Gastroesophageal sphincter (tissue), 4 donors: ENCODE results near the gene ALDH3A1. TPM values are rescaled to one million over a fixed set of nuclear protein-coding genes. Genes with fewer than 3 reads are reported as not detected.

Experiments
- ATAC-seq: fragments of 150-250 bp; one replicate; pipeline ENCODE4 v1.9.1; 2016; ENCODE audit warnings: mild to moderate bottlenecking, moderate library complexity
- H3K27ac ChIP-seq, 4 donors: fragments of 200-600 bp; sonication (generic) in 3 of 4; 1 replicate in 3 of 4; 2 replicates in 1 of 4; pipeline ENCODE4 v1.5.1; 2016 to 2019
- H3K27me3 ChIP-seq: fragments of 200-600 bp; sonication (generic); one replicate; pipeline ENCODE4 v1.5.1; 2019
- H3K36me3 ChIP-seq, 2 donors: fragments of 200-600 bp; sonication (generic); one replicate each; pipeline ENCODE4 v1.5.1; 2019; ENCODE audit warnings: control low read depth in 1 of 2
- H3K4me1 ChIP-seq, 3 donors: fragments of 200-600 bp; sonication (generic); 1 replicate in 2 of 3; 2 replicates in 1 of 3; pipeline ENCODE4 v1.5.1; 2016 to 2019; ENCODE audit warnings: control low read depth in 2 of 3
- H3K4me3 ChIP-seq, 2 donors: fragments of 200-600 bp; sonication (generic); one replicate each; pipeline ENCODE4 v1.5.1; 2019; ENCODE audit warnings: mild to moderate bottlenecking in 1 of 2, moderate library complexity in 1 of 2
- H3K9me3 ChIP-seq, 3 donors: fragments of 200-600 bp; sonication (generic); one replicate each; pipeline ENCODE4 v1.5.1; 2017 to 2019; ENCODE audit warnings: control low read depth in 2 of 3
- CTCF ChIP-seq, 4 experiments: fragments of 200-600 bp in 2 of 4; fragments of 450-650 bp in 2 of 4; sonication (generic) in 1 of 4; IDR thresholded peaks; one replicate each; pipeline ENCODE4 v1.5.1; 2017 to 2019; ENCODE audit warnings: antibody characterized with exemption in 4 of 4, mild to moderate bottlenecking in 2 of 4, moderate library complexity in 2 of 4
- EP300 ChIP-seq: sonication (generic); formaldehyde crosslinking; IDR thresholded peaks from one replicate; pipeline ENCODE4 v1.6.1; 2017; ENCODE audit warnings: antibody characterized with exemption, mild to moderate bottlenecking
- POLR2A ChIP-seq, 2 donors: fragments of 450-650 bp; IDR thresholded peaks; one replicate each; pipeline ENCODE4 v1.6.1; 2017; ENCODE audit warnings: antibody characterized with exemption in 2 of 2, mild to moderate bottlenecking in 2 of 2, moderate library complexity in 1 of 2
- POLR2AphosphoS5 ChIP-seq: sonication (generic); formaldehyde crosslinking; IDR thresholded peaks from one replicate; pipeline ENCODE4 v1.6.1; 2017; ENCODE audit warnings: antibody characterized with exemption
- WGBS, 2 donors: methylation state at CpG; one replicate each; pipeline ENCODE4 v1.1.5; 2018; ENCODE audit warnings: low coverage in 1 of 2; 5-methylcytosine and 5-hydroxymethylcytosine counted together
- total RNA-seq, 4 donors: library from RNA; depleted of rRNA; stranded (reverse); fragments of >200 nt; gene quantifications; one replicate each; pipeline ENCODE4 v1.1.0, GENCODE V29; 2016

Gene ALDH3A1
- total RNA-seq, 4 donors from 2014 or later, result 1.6 to 18.8 (median 3.1) TPM

- H3K4me3 ChIP-seq, result no peak overlapping the region
- H3K27me3 ChIP-seq, result no peaks in the 10 kb centered on the region
- no peak for TF ChIP-seq EP300
- TF ChIP-seq POLR2AphosphoS5, result no peak
- no peak for TF ChIP-seq CTCF (IDR thresholded peaks at IDR 0.05)
- TF ChIP-seq POLR2A (IDR thresholded peaks at IDR 0.05), result no peak
- no peaks in the 10 kb centered on the region for H3K9me3 ChIP-seq
- no peak overlapping the region for H3K27ac ChIP-seq
- 100% methylated on average over 1 of the region's 5 CpGs; no CpG with 5 or more reads in 1 of the 2 donors for WGBS, 2 donors
- peaks cover 0 to 15% (median 5%) of the 10 kb centered on the region in 3 donors for H3K4me1 ChIP-seq
- H3K36me3 ChIP-seq, result no peaks in the 10 kb centered on the region
- no peak for ATAC-seq
Measured at GRCh38 chr17:19720210-19720475, 28.0 kb downstream of the ALDH3A1 start.

DNA sequence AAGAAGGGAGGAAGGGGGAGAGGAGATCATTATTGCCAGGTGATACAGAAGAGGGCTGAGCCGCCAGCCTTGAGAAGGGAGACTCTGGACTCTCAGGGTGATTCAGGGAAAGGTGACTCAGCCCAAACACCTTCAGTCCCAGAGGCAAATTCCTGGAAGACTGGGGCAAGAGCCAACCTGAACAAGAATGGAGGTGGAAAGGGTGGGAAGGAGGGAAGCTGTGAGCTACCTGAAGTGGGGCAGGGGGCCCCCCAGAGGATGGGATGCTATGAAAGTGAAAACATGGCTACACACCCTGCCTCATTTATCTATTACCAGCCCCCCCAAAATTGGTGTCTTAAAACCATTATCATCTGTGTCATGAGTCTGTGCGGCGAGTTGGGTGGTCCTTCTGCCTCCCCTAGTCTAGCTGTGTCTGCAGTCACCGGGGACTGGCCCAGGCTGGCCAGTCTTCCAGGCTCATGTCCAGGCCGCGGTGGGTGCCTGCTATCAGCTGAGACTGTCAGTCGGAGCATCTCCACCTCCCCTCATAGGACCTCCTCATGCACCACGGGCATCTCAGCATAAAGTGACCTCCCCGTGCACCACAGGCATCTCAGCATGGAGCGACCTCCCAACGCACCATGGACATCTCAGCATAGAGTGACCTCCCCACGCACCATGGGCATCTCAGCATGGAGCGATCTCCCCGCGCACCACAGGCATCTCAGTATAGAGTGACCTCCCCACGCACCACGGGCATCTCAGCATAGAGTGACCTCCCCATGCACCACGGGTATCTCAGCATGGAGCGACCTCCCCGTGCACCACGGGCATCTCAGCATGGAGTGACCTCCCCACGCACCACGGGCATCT is 28.5 kb downstream of the ALDH3A1 start:
- ATAC-seq, result no peak
- WGBS, 2 donors, result 87% methylated on average over 7 of the region's 23 CpGs; no CpG with 5 or more reads in 1 of the 2 donors
- peaks cover 0 to 14% (median 5%) of the 10 kb centered on the region in 3 donors for H3K4me1 ChIP-seq

DNA sequence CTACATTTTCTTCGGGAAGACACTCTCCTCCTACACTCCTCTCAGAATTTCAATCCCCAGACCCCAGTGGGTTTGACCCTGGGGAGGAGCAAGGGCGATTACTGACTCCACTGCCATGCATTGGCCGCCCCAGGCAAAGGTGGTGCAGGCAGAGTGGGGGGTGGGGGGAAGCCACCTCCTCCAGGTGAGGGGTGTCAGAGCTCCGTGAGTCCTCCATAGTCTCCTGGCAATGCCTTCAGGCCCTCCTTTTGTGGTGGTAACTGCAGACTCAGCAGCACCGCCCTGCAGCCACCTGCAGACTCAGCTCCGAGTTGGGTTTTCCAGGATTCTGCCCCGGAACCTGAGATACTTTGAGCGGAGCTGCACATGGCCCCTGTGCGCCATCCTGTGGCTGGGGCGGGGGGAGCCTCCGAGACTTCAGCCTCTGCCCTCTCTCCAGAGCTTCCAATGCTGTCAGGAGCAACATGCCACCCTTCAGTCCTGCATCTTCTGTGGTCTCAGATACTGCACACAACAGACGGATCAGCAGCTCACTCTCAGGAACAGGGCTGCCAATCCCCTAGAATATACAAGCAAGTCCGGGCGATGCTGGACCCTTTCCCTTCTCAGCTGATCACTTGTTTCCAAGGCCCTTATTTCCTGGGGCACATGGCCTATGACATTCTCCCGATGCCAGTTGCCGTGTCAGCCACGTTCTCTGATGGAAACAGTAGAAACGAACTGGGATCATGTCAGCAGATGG is 29.3 kb downstream of the ALDH3A1 start:
- ATAC-seq, result no peak
- TF ChIP-seq CTCF (IDR thresholded peaks at IDR 0.05), result no peak
- no peak for TF ChIP-seq EP300
- no peak for TF ChIP-seq POLR2A (IDR thresholded peaks at IDR 0.05)
- TF ChIP-seq POLR2AphosphoS5, result no peak

More for the DNA sequence above, 28.5 kb downstream of the ALDH3A1 start:
- Histone ChIP-seq H3K27me3 (no peaks in the 10 kb centered on the region), H3K27ac (no peak overlapping the region), H3K4me3 (no peak overlapping the region), H3K9me3 (no peaks in the 10 kb centered on the region), H3K36me3 (no peaks in the 10 kb centered on the region)
- TF ChIP-seq EP300 (no peak), CTCF (IDR thresholded peaks at IDR 0.05) (no peak), POLR2AphosphoS5 (no peak), POLR2A (IDR thresholded peaks at IDR 0.05) (no peak)

GRCh38 chr17:19718041-19718612 is 30.0 kb downstream of the ALDH3A1 start:
- H3K27me3 ChIP-seq, result no peaks in the 10 kb centered on the region
- ATAC-seq, result no peak
- no peaks in the 10 kb centered on the region for H3K9me3 ChIP-seq
- H3K36me3 ChIP-seq, result no peaks in the 10 kb centered on the region
- no peak for TF ChIP-seq EP300
- no peak for TF ChIP-seq POLR2A (IDR thresholded peaks at IDR 0.05)
- TF ChIP-seq POLR2AphosphoS5, result no peak
- TF ChIP-seq CTCF (IDR thresholded peaks at IDR 0.05), result no peak
- no peak overlapping the region for H3K27ac ChIP-seq
- peaks cover 0 to 5% (median 5%) of the 10 kb centered on the region in 3 donors for H3K4me1 ChIP-seq
- H3K4me3 ChIP-seq, result no peak overlapping the region
- 63 to 75% methylated on average over 7 to 9 of the region's 12 CpGs for WGBS, 2 donors

More for the DNA sequence above, 29.3 kb downstream of the ALDH3A1 start:
- Histone ChIP-seq H3K4me3 (no peak overlapping the region), H3K4me1 (peaks cover 0 to 6% (median 5%) of the 10 kb centered on the region in 3 donors), H3K27ac (no peak overlapping the region), H3K9me3 (no peaks in the 10 kb centered on the region), H3K36me3 (no peaks in the 10 kb centered on the region), H3K27me3 (no peaks in the 10 kb centered on the region)
- 64 to 93% methylated on average over 2 to 3 of the region's 18 CpGs for WGBS, 2 donors
